Vagina (tissue), 2 donors: ENCODE data around the gene TP53RK. TPM values are rescaled to one million over a fixed set of nuclear protein-coding genes. Genes with fewer than 3 reads are reported as not detected.

Source experiments
- DNase-seq, 2 donors: peaks; one replicate each; pipeline ENCODE4 v3.0.0-alpha.2; 2017; ENCODE audit errors: extremely low spot score in 2 of 2
- H3K27ac ChIP-seq: fragments of 200-600 bp; sonication (generic); one replicate; pipeline ENCODE4 v1.5.1; 2019
- H3K27me3 ChIP-seq: fragments of 200-600 bp; sonication (generic); one replicate; pipeline ENCODE4 v1.5.1; 2019
- H3K36me3 ChIP-seq, 2 donors: fragments of 200-600 bp; sonication (generic); one replicate each; pipeline ENCODE4 v1.5.1; 2017 to 2019
- H3K4me1 ChIP-seq: fragments of 200-600 bp; sonication (generic); one replicate; pipeline ENCODE4 v1.5.1; 2019
- H3K4me3 ChIP-seq, 2 donors: fragments of 200-600 bp; sonication (generic); 1 replicate in 1 of 2; 2 replicates in 1 of 2; pipeline ENCODE4 v1.5.1; 2016 to 2019
- H3K9me3 ChIP-seq: fragments of 200-600 bp; sonication (generic); one replicate; pipeline ENCODE4 v1.5.1; 2019
- POLR2A ChIP-seq, 2 donors: fragments of 450-650 bp; IDR thresholded peaks; one replicate each; pipeline ENCODE4 v1.6.1; 2017; ENCODE audit warnings: antibody characterized with exemption in 2 of 2, mild to moderate bottlenecking in 2 of 2, moderate library complexity in 2 of 2
- POLR2AphosphoS5 ChIP-seq, 2 donors: sonication (generic); formaldehyde crosslinking; IDR thresholded peaks; one replicate each; pipeline ENCODE4 v1.9.0; 2017; ENCODE audit warnings: antibody characterized with exemption in 2 of 2, mild to moderate bottlenecking in 2 of 2, low read depth in 1 of 2; ENCODE audit not compliant: insufficient read depth in 1 of 2
- intact Hi-C: fragments of 100-400 bp; cut with DNase I; formaldehyde crosslinking; loops from one replicate; pipeline ENCODE4 v1.15.1; 2023
- total RNA-seq: library from RNA; depleted of rRNA; stranded (reverse); fragments of >200 nt; gene quantifications from one replicate; pipeline ENCODE4 v1.2.3, GENCODE V29; 2016
- TF ChIP-seq, protein P1 (sequence below), 3 experiments: fragments of 450-650 bp in 2 of 3; fragments of 200-600 bp in 1 of 3; sonication (generic) in 1 of 3; IDR thresholded peaks; one replicate each; pipeline ENCODE4 v1.5.1; 2017 to 2019; ENCODE audit warnings: antibody characterized with exemption in 3 of 3, mild to moderate bottlenecking in 2 of 3, moderate library complexity in 2 of 3

The TP53RK gene
- total RNA-seq, 1 donor from 2014 or later, result 27.7 TPM

DNA sequence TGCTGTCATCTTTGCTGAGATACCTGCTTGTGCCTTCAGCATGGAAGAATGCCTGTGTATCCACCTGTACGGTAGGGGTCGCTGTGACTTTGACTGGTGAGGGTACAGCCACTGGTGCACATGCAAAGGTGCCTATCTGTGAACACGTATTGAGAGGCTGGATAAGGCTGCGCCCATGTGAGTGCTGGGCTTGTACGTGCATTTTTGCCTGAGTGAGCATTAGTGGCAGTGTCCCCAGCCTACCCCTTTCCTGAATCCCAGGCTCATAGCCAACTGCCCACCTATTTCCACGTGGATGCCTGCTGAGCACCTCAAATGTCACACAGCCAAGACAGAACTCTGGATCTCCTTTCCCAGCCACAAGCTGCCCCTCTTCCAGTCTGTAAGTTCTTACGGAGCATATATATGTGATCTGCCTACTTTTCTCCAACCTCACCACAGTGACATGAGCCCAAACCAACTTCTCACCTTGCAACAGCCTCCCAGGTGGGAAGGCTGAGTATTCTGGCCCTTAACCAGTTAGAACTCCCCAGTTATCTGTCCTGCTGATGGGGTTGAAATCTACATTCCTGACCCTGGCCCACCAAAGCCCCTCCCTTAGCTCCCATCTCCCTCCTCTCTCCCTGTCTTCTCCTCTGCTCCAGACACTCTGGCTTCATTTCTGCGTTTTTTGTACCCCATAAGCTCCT, 19.1 kb upstream of the TP53RK start:
- no peak for DNase-seq
- no peak overlapping the region for H3K4me3 ChIP-seq
- intact Hi-C loops, result no loop called here
- H3K27ac ChIP-seq, result peak overlapping the region; percentile 95
- H3K36me3 ChIP-seq, result no peaks in the 10 kb centered on the region
- H3K9me3 ChIP-seq, result no peaks in the 10 kb centered on the region
- no peak for TF ChIP-seq POLR2AphosphoS5 (IDR thresholded peaks at IDR 0.05; ENCODE audit: insufficient read depth in 1 of 2, low read depth in 1 of 2)
- TF ChIP-seq, protein P1, sequence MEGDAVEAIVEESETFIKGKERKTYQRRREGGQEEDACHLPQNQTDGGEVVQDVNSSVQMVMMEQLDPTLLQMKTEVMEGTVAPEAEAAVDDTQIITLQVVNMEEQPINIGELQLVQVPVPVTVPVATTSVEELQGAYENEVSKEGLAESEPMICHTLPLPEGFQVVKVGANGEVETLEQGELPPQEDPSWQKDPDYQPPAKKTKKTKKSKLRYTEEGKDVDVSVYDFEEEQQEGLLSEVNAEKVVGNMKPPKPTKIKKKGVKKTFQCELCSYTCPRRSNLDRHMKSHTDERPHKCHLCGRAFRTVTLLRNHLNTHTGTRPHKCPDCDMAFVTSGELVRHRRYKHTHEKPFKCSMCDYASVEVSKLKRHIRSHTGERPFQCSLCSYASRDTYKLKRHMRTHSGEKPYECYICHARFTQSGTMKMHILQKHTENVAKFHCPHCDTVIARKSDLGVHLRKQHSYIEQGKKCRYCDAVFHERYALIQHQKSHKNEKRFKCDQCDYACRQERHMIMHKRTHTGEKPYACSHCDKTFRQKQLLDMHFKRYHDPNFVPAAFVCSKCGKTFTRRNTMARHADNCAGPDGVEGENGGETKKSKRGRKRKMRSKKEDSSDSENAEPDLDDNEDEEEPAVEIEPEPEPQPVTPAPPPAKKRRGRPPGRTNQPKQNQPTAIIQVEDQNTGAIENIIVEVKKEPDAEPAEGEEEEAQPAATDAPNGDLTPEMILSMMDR (IDR thresholded peaks at IDR 0.05), result no peak
- TF ChIP-seq POLR2A (IDR thresholded peaks at IDR 0.05), result no peak
- no peaks in the 10 kb centered on the region for H3K27me3 ChIP-seq
- H3K4me1 ChIP-seq, result peaks cover 53% of the 10 kb centered on the region

DNA sequence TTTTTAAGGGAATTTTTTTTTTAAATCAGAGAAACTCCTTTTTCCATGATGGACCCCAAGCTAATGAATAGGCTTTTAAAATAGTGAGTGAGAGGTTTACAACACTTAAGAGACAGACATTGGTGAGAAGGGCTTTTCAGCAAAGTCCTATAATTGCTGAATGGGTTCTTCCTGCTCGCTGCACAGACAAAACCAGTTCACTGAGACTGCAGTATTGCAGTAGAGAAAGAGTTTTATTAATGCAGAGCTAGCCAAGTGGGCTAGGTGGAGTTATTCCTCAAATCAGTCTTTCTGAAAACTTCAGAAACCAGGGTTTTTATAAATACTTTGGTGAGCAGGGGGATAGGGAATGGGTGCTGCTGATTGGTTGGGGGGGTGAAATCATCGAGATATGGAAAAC, 17.0 kb upstream of the TP53RK start:
- Histone ChIP-seq H3K27ac (peak overlapping the region; percentile 74), H3K27me3 (no peaks in the 10 kb centered on the region), H3K9me3 (no peaks in the 10 kb centered on the region), H3K4me1 (peaks cover 32% of the 10 kb centered on the region), H3K4me3 (no peak overlapping the region), H3K36me3 (no peaks in the 10 kb centered on the region)
- intact Hi-C loops, result no loop called here
- TF ChIP-seq POLR2AphosphoS5 (IDR thresholded peaks at IDR 0.05; ENCODE audit: insufficient read depth in 1 of 2, low read depth in 1 of 2) (no peak), POLR2A (IDR thresholded peaks at IDR 0.05) (no peak)
- TF ChIP-seq, protein P1 (IDR thresholded peaks at IDR 0.05), result no peak
- DNase-seq, result no peak

DNA sequence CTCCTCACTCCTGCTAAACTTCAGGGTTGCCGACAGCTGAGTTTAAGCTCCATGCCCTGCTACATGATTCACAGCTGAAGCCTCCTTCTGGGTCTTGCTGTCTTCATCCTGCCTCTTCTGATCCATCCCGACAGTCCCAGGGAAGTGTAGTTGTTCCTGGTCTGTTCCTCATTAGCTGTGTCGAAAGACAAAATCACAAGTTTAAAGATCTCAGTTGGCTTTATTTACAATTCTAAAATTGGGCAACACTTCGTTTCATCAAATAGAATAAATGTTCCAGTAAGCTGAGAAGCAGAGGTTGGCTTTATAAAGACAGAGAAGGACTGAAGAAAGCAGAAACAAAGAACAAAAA, 16.1 kb upstream of the TP53RK start:
- H3K4me3 ChIP-seq, result no peak overlapping the region
- H3K36me3 ChIP-seq, result no peaks in the 10 kb centered on the region
- no peaks in the 10 kb centered on the region for H3K9me3 ChIP-seq
- intact Hi-C loops, result no loop called here
- no peaks in the 10 kb centered on the region for H3K27me3 ChIP-seq
- no peak for DNase-seq
- TF ChIP-seq POLR2A (IDR thresholded peaks at IDR 0.05) (peak in 1 of 2 donors; percentile 7), POLR2AphosphoS5 (IDR thresholded peaks at IDR 0.05; ENCODE audit: insufficient read depth in 1 of 2, low read depth in 1 of 2) (peak; percentile 40 to 70)
- TF ChIP-seq, protein P1 (IDR thresholded peaks at IDR 0.05), result no peak
- H3K27ac ChIP-seq, result peak overlapping the region; percentile 74
- peaks cover 24% of the 10 kb centered on the region for H3K4me1 ChIP-seq

DNA sequence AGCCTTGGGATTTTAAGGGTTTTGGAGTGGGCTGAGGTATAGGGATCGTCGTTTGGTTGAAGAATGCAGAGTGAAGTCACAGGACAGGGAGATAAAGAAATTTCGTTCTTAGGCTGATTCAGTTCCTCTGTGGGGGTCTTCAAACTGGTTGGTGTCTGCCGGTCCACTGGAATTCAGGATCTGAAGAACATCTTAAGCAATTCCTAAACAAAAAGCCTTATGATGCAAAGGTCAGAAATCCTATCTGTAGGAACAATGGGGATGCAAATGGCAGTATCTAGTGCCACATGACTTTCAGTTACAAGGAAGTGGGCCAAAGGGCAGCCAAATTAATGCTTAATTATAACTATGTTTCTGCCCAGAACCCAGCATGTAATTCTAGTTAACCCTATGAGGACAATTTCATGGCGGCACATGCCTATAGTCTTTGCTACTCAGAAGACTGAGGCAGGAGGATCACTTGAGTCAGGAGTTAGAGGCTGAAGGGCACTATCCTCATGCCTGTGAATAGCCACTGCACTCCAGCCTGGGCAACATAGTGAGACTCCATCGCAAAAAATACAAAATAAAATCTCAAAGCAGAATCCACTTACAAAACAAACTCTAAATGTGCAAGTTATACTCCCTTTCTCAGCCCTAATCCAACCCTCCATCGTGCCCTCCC, 15.6 kb upstream of the TP53RK start:
- DNase-seq, result no peak
- Histone ChIP-seq H3K4me3 (no peak overlapping the region), H3K27me3 (no peaks in the 10 kb centered on the region), H3K27ac (peak overlapping the region; percentile 74), H3K36me3 (no peaks in the 10 kb centered on the region), H3K4me1 (peaks cover 20% of the 10 kb centered on the region), H3K9me3 (no peaks in the 10 kb centered on the region)
- intact Hi-C loops, result no loop called here
- no peak for TF ChIP-seq POLR2A (IDR thresholded peaks at IDR 0.05)
- TF ChIP-seq, protein P1 (IDR thresholded peaks at IDR 0.05), result no peak
- no peak for TF ChIP-seq POLR2AphosphoS5 (IDR thresholded peaks at IDR 0.05; ENCODE audit: insufficient read depth in 1 of 2, low read depth in 1 of 2)

DNA sequence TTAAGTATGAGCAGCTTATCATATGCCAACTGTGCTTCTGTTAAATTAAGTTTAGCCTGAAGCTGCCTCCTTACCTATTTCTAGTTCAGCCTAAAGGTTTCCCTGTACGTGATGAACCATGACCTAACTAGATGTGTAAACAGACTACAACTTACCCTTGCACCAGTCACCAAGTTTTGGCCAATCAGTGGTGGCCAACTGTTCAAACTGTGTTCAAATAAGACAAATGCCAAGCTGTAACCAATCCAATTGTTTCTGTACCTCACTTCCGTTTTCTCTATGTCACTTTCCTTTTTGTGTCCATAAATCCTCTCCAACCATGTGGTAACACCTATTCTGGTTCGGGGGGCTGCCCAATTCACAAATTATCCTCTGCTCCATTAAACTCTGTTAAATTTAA, 14.2 kb upstream of the TP53RK start:
- no peaks in the 10 kb centered on the region for H3K36me3 ChIP-seq
- H3K9me3 ChIP-seq, result no peaks in the 10 kb centered on the region
- no peaks in the 10 kb centered on the region for H3K27me3 ChIP-seq
- intact Hi-C loops, result no loop called here
- TF ChIP-seq POLR2A (IDR thresholded peaks at IDR 0.05) (no peak), POLR2AphosphoS5 (IDR thresholded peaks at IDR 0.05; ENCODE audit: insufficient read depth in 1 of 2, low read depth in 1 of 2) (no peak)
- TF ChIP-seq, protein P1 (IDR thresholded peaks at IDR 0.05), result no peak
- H3K27ac ChIP-seq, result no peak overlapping the region
- H3K4me1 ChIP-seq, result peaks cover 9% of the 10 kb centered on the region
- H3K4me3 ChIP-seq, result no peak overlapping the region
- no peak for DNase-seq
